Fibroblast of upper back skin (primary cell): ENCODE data around the gene RPH3AL.

Source experiments
- DNase-seq: peaks from one replicate; pipeline ENCODE4 v3.0.0-alpha.2; 2013

Gene RPH3AL

GRCh38 chr17:298791-299450 is 53.7 kb downstream of the RPH3AL start:
- no peak for DNase-seq

DNA sequence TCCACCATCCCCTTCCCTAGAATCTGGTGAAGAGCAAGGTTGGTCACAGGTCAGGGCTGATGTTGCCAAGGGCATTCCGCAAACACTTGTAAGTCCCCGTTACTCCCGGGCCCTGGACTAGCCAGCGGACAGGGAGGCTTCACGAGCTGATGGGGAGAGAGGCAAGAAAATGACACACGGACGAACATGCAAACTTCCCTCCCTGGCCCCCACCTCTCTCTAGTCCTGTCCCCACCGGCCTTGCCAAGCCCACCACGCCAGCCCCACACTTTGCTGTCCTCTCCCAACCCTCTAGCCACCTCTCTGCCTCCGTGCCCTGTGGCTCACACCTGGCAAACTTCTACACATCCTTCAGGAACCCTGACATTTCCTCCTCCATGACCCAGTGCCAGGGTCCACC is 54.8 kb downstream of the RPH3AL start:
- DNase-seq: no peak

- DNase-seq: no peak
Measured at GRCh38 chr17:296906-297690, 55.5 kb downstream of the RPH3AL start.

- DNase-seq: no peak
Measured at GRCh38 chr17:296379-296778, 56.2 kb downstream of the RPH3AL start.

GRCh38 chr17:292531-293382 is 59.9 kb downstream of the RPH3AL start:
- DNase-seq: no peak

- no peak for DNase-seq
Measured at GRCh38 chr17:292016-292415, 60.6 kb downstream of the RPH3AL start.

- no peak for DNase-seq
Measured at GRCh38 chr17:291587-291986, 61.0 kb downstream of the RPH3AL start.

GRCh38 chr17:290626-291025 is 62.0 kb downstream of the RPH3AL start:
- no peak for DNase-seq

DNA sequence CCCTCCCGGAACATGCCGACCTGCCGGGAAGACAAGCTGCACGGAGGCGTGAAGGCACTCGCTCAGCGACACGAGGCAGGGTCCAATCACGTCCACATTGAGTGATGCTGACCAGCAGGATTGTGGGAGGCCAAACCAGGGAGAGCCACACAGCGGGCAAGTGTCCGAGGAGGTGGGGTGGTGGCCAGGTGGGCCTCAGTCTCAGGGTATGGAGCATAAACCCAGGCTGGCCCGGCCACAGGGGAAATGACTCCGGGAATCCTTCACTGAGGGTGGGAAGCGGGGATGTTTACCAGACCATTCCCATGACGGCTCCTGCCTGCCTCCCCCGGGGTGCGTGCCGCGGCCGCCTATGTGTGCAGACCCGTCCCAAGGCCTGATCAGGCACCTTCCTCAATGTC is 62.5 kb downstream of the RPH3AL start:
- no peak for DNase-seq

DNA sequence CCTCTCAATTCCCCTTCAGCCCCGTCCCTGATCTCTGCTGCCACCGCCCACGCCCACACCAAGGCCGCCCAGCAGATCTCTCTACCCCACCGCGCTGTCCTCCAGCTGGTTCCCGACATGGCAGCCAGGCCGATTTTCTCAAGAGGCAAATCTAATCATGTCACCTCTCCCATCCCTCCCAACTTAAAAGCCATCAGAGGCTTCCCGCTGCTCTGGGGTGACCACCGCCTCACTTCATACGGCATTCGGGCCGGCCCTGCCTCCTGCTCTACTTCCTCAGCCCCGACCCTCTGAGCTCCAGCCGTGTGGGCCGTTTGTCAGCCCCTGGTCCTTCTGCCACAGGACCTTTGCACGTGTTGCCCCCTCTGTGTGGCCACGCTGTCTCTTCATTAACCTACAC is 63.2 kb downstream of the RPH3AL start:
- no peak for DNase-seq

DNA sequence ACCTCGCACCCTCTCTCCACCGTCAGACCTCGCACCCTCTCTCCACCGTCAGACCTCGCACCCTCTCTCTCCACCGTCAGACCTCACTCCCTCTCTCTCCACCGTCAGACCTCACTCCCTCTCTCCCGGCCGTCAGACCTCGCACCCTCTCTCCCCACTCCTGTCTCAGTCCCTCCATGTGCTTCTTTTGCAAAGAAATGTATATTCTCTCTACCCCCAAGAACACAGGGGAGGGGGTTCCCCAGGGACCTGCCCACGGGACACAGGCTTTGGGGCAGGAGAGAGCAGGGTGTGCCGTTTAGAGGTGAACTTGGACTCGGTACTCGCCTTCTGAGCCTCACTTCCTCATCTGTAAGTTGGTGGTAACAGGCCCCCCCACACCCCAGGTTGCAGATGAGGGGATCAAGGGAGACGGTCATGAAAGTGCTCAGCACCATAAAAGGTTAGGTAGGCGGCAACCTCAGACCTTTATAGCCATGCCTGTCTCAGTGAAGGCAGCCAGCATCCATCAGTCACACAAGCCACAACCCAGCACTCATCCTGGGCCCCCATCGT is 63.7 kb downstream of the RPH3AL start:
- no peak for DNase-seq

- DNase-seq: no peak
Measured at GRCh38 chr17:286571-286970, 66.0 kb downstream of the RPH3AL start.

- no peak for DNase-seq
Measured at GRCh38 chr17:285751-286422, 66.7 kb downstream of the RPH3AL start.

GRCh38 chr17:284676-285355 is 67.8 kb downstream of the RPH3AL start:
- no peak for DNase-seq

DNA sequence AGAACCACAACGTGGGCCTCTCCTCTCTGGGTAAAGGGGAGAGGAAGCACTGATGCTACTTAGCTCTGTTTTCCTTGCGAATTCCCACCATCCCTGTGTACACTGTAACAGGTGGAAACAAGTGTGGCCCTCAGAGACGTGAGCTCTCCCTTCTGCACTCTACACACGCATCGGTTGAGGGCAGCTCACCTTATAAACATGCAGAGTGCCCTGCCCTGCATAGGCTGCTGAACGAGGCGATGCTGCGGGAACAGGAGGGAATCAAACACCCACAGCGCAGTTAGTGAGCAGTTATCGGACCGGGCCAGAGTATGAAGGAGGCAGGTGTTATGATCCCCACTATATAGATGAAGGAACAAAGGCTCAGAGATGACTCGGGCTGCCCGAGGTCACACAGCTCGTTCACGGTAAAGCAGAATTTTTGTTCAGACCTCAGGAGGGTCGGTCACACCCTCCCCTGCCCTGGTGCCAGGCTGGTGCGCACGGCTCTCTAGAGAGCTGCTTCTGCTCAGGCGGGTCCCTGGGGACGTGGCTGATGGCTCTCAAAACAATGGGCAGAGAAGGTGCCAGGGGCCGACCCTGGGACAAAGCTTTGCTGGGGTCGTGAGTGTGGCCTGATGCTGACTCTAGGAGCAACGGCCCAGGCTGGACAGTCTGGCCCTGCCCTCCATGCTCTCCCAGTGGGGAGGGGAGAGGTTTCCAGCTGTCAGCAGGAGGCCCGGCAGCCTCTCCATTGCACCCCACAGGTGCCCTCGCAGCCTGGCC is 68.5 kb downstream of the RPH3AL start:
- no peak for DNase-seq

DNA sequence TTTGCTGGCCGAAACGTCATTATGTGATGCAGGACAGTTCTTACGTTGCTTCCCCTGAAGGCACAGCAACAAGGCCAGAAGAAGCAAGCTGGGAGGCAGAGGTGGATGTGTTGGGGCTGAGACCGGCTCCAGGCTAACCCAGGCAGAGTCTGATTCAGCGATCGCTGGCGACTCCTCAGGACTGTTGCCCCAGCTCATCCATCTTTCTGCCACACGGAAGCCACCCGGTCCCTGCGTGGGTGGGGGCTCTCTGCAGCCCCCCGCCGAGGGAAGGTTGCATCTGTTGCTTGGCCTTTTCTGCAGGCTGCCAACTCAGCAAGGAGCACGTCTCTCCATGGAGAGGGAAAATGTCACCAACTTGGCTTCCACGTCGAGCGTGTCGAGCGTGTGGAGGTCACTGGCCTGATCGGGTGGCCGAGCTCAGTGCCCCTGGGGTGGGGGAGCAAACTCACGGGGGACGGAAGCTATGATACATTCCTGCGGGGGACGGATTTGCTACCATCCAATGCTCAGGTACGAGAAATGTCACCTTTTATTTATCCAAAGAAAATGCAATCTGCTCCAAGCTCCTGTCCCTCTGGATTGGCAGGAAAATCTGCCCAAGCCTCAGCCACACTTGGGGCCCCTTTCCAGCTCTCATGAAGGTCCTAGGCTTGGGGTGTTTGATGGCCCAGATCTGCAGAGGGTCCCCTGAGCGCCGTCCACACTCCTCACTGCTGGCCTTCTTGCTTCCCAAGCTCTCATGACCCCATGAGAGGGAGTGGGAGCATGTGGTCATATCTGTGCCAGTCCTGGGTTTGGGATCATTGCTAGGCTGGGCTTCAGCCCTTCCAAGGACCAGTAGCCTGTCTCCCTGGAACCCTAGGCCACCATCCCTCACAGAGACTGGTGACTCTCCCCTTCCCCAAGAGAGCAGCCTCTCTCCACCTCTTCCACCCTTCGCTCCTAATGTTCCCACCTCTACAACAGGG is 69.4 kb downstream of the RPH3AL start:
- no peak for DNase-seq

DNA sequence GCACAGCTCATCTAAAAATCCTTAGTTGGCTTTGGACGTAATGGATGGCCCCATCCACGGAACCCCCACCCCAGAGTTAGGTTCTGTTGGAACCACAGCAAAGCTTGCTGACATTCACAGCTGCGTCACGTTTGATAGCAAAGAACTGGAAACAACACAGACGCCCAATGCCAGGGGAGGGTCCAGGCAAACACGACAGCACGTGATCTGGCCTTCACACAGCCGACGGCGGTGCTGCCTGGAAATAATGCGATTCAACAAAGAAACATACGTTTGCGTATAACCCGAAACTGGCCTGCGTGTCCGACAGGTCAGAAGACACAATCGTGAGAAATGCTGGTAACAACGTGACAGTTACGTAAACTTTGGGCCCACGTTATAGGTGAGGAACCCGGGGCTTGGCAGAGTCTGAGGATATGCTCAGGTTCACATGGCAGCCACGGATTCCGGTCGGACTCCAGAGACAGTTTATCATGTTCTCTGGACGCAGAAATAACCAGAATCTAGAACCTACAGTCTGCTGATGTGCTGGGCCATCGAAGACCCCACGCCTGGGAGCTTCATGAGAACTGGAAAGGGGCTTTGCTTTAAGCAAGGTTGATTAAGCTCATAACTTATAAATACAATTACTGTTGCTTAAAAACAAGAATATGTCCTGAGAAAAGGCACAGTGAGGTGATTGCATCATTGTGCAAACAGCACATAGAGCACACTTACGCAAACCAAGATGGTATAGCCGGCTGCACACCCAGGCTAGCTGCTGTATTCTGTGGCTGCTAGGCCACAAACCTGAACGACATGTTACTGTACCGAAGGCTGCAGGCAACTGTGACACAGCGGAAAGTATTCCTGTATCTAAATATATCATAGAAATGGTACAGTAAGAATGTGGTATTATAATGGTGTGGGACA is 70.4 kb downstream of the RPH3AL start:
- no peak for DNase-seq

DNA sequence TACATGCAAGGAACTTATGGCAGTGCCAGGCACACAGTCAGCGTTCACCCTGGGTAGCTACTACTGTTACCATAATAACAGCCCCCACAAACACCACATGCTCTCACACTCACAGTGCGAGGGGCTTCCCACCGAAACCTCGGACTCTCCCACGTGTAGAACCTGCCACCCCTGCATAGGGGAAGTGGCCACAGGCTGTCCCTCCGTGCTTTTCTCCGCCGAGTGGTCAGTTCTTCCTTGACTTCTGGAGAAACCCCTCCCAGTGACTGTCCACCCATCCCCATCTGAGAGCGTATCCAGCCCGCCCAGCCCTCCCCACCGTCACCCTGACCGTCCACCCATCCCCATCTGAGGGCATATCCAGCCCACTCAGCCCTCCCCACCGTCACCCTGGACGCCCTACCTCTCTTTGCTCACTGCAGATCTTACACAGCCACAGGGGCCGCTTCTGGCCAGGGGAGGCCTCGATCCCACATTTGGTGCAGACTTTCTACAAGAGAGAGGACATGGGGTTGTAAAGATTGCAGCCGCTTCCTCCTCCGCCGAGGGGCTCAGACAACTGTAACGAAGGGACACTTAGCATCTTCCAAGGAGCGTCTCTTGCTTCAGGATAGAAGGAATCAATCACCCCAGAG is 71.1 kb downstream of the RPH3AL start:
- DNase-seq: no peak

DNA sequence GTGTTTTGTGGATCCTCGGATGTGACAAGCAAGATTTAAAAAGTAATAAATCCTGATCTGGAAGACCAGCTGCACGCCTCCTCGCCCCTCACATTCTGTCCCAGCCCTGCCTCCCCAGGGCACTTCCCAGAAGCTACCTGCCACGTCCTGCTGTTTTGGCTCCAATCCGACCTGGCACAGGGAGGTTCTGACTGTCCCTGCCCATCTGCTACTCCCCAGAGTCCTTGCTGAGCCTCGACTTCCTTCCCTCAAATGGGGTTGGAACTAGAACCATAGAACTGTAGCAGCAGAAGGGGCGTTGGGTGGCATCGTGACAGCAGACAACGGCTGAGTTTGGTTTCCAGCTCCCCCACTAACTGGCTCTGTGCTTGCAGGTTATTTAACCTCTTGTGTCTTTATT is 71.7 kb downstream of the RPH3AL start:
- no peak for DNase-seq
